Measurements from ENCODE around the gene MRGPRX4. TPM values are rescaled to one million over a fixed set of nuclear protein-coding genes. Genes with fewer than 3 reads are reported as not detected.
"Not testable (repeated sequence)": the region's sequence is repeated elsewhere in the genome, so short reads cannot be mapped to it uniquely, and the experiment has no call there.

The MRGPRX4 gene
- total and polyA plus RNA-seq, 2 donors from 2014 or later, result not detected

- intact Hi-C loops (cut with DNase I), result no loop called here
- FAIRE-seq, result no peak
- TF ChIP-seq, protein P1, sequence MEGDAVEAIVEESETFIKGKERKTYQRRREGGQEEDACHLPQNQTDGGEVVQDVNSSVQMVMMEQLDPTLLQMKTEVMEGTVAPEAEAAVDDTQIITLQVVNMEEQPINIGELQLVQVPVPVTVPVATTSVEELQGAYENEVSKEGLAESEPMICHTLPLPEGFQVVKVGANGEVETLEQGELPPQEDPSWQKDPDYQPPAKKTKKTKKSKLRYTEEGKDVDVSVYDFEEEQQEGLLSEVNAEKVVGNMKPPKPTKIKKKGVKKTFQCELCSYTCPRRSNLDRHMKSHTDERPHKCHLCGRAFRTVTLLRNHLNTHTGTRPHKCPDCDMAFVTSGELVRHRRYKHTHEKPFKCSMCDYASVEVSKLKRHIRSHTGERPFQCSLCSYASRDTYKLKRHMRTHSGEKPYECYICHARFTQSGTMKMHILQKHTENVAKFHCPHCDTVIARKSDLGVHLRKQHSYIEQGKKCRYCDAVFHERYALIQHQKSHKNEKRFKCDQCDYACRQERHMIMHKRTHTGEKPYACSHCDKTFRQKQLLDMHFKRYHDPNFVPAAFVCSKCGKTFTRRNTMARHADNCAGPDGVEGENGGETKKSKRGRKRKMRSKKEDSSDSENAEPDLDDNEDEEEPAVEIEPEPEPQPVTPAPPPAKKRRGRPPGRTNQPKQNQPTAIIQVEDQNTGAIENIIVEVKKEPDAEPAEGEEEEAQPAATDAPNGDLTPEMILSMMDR (IDR thresholded peaks at IDR 0.05; ENCODE audit: borderline replicate concordance, extremely low read depth, insufficient read depth), result no peak
- H3K36me3 ChIP-seq (ENCODE audit: control insufficient read depth in 2 of 3, insufficient read depth in 3 of 3, low read length in 3 of 3), result no peaks in the 10 kb centered on the region
- no peak overlapping the region for H3K27ac ChIP-seq (ENCODE audit: low read depth in 2 of 2, low read length in 2 of 2)
- DNase-seq, result no peak
- no peaks in the 10 kb centered on the region for H3K27me3 ChIP-seq (ENCODE audit: control insufficient read depth, insufficient read depth, low read length)
- H3K9ac ChIP-seq (ENCODE audit: low read length in 3 of 3), result no peak overlapping the region
- no peak overlapping the region for H3K4me3 ChIP-seq (ENCODE audit: low read length in 3 of 3)
- H3K4me1 ChIP-seq (ENCODE audit: control insufficient read depth in 2 of 3, insufficient read depth in 2 of 3, low read depth in 1 of 3, low read length in 3 of 3), result no peaks in the 10 kb centered on the region
- H3K9me3 ChIP-seq (ENCODE audit: control insufficient read depth in 2 of 3, insufficient read depth in 1 of 3, low read length in 3 of 3), result no peaks in the 10 kb centered on the region
Measured at GRCh38 chr11:18193010-18193409, 20.4 kb downstream of the MRGPRX4 start.

- no peak for DNase-seq
- intact Hi-C loops (cut with DNase I), result no loop called here
- Histone ChIP-seq H3K4me1 (ENCODE audit: control insufficient read depth in 2 of 3, insufficient read depth in 2 of 3, low read depth in 1 of 3, low read length in 3 of 3) (no peaks in the 10 kb centered on the region), H3K36me3 (ENCODE audit: control insufficient read depth in 2 of 3, insufficient read depth in 3 of 3, low read length in 3 of 3) (no peaks in the 10 kb centered on the region), H3K4me3 (ENCODE audit: low read length in 3 of 3) (no peak overlapping the region), H3K27ac (ENCODE audit: low read depth in 2 of 2, low read length in 2 of 2) (no peak overlapping the region), H3K9me3 (ENCODE audit: control insufficient read depth in 2 of 3, insufficient read depth in 1 of 3, low read length in 3 of 3) (no peaks in the 10 kb centered on the region), H3K27me3 (ENCODE audit: control insufficient read depth, insufficient read depth, low read length) (no peaks in the 10 kb centered on the region), H3K9ac (ENCODE audit: low read length in 3 of 3) (no peak overlapping the region)
- TF ChIP-seq, protein P1 (IDR thresholded peaks at IDR 0.05; ENCODE audit: borderline replicate concordance, extremely low read depth, insufficient read depth), result no peak
- no peak for FAIRE-seq
Measured at GRCh38 chr11:18196532-18196931, 23.9 kb downstream of the MRGPRX4 start.

DNA sequence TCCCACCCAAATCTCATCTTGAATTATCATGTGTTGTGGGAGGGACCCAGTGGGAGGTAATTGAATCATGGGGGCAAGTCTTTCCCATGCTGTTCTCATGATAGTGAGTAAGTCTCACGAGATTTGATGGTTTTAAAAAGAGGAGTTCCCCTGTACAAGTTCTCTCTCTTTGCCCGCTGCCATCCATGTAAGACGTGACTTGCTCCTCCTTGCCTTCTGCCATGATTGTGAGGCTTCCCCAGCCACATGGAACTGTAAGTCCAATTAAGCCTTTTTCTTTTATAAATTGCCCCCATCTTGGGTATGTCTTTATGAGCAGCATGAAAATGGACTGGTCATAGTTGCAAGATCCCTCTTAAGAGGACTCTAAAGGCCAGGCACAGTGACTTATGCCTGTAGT, 25.1 kb downstream of the MRGPRX4 start:
- H3K9me3 ChIP-seq (ENCODE audit: control insufficient read depth in 2 of 3, insufficient read depth in 1 of 3, low read length in 3 of 3); H3K9ac ChIP-seq (ENCODE audit: low read length in 3 of 3); H3K27me3 ChIP-seq (ENCODE audit: control insufficient read depth, insufficient read depth, low read length); H3K27ac ChIP-seq (ENCODE audit: low read depth in 2 of 2, low read length in 2 of 2); H3K4me3 ChIP-seq (ENCODE audit: low read length in 3 of 3); H3K36me3 ChIP-seq (ENCODE audit: control insufficient read depth in 2 of 3, insufficient read depth in 3 of 3, low read length in 3 of 3); H3K4me1 ChIP-seq (ENCODE audit: control insufficient read depth in 2 of 3, insufficient read depth in 2 of 3, low read depth in 1 of 3, low read length in 3 of 3); DNase-seq; FAIRE-seq; intact Hi-C loops (cut with DNase I): not testable (repeated sequence)

- Histone ChIP-seq H3K27ac (ENCODE audit: low read depth in 2 of 2, low read length in 2 of 2) (no peak overlapping the region), H3K36me3 (ENCODE audit: control insufficient read depth in 2 of 3, insufficient read depth in 3 of 3, low read length in 3 of 3) (no peaks in the 10 kb centered on the region), H3K4me3 (ENCODE audit: low read length in 3 of 3) (no peak overlapping the region), H3K4me1 (ENCODE audit: control insufficient read depth in 2 of 3, insufficient read depth in 2 of 3, low read depth in 1 of 3, low read length in 3 of 3) (no peaks in the 10 kb centered on the region), H3K9ac (ENCODE audit: low read length in 3 of 3) (no peak overlapping the region), H3K9me3 (ENCODE audit: control insufficient read depth in 2 of 3, insufficient read depth in 1 of 3, low read length in 3 of 3) (no peaks in the 10 kb centered on the region), H3K27me3 (ENCODE audit: control insufficient read depth, insufficient read depth, low read length) (no peaks in the 10 kb centered on the region)
- FAIRE-seq (no peak), DNase-seq (peak in 3 of 5 donors; percentile 6 to 20 (median 12))
- TF ChIP-seq, protein P1 (IDR thresholded peaks at IDR 0.05; ENCODE audit: borderline replicate concordance, extremely low read depth, insufficient read depth), result no peak
- intact Hi-C loops (cut with DNase I), result no loop called here
Measured at GRCh38 chr11:18203723-18204122, 31.1 kb downstream of the MRGPRX4 start.

Data from kidney (tissue), 14 donors.